Epithelial cell of umbilical artery (primary cell): Measurements from ENCODE around the gene CLK3. TPM values are rescaled to one million over a fixed set of nuclear protein-coding genes. Genes with fewer than 3 reads are reported as not detected.

ENCODE experiments used
- total RNA-seq: library from RNA; depleted of rRNA; stranded (reverse); fragments of >200 nt; gene quantifications from 2 replicates; pipeline ENCODE4 v1.2.3, GENCODE V29; 2014

CLK3 gene
- 28.6 and 71.9 TPM in 2 replicates for total RNA-seq

DNA sequence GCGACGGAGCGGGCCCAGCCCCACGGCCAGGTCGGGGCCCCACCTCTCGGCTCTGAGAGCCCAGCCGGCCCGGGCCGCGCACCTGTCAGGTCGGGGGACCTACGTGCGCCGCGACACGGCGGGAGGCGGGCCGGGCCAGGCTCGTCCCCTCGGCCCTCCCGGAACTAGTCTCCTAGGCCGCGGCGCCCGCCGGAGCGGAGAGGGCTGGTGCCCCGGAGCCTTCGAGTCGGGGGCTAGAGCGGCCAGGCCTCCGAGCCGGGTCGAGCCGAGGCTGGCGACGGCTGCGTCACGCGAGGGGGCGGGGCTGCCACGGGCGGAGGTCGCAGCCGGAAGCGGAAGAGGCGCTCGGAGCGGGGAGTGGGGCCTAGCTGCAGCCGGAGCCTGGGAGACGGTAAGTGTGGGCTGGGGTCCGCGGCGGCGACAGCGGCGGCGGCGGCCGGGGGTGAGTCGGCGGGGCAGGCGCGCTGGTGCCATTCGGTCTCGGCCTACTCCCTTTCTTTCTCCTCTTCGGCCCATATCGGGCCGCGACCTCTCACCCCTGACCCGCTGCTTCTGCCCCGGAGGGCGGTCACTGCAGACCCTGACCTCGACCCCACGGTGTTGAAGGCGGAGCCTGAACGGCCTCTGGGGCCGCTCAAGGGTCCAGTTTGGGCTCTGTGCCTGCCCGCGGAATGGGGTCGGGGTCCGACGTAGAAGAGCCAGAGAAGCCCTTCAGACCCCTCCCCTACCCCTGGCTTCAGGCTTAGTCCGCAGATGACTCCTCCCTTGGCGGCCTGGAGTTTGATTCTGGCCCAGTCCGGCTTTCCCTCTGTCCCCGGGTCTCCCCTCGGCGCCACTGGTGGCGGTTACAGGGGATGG lies at the start of gene CLK3:
CLK3 (plus strand) TSS at position 329 of the 858 bp plus-strand sequence. CDS start 3,361 bp downstream, outside the sequence.

Other genes starting within 250 kb of the CLK3 start
- gene CYP11A1, start 248.2 kb upstream of the CLK3 start, total RNA-seq, result not detected in 2 replicates
- 3.0 and 3.2 TPM in 2 replicates for gene SEMA7A, start 181.9 kb upstream of the CLK3 start, total RNA-seq
- gene UBL7, start 154.7 kb upstream of the CLK3 start, total RNA-seq, result 26.0 and 37.5 TPM in 2 replicates
- 1.3 and 1.8 TPM in 2 replicates for gene ARID3B, start 74.6 kb upstream of the CLK3 start, total RNA-seq
- 10.6 and 10.7 TPM in 2 replicates for gene EDC3, start 80.2 kb downstream of the CLK3 start, total RNA-seq
- gene CYP1A1, start 109.7 kb downstream of the CLK3 start, total RNA-seq, result 1.6 and 3.0 TPM in 2 replicates
- not detected in 2 replicates for gene CYP1A2, start 133.0 kb downstream of the CLK3 start, total RNA-seq
- 29.6 and 34.8 TPM in 2 replicates for gene CSK, start 166.2 kb downstream of the CLK3 start, total RNA-seq
- gene LMAN1L, start 197.0 kb downstream of the CLK3 start, total RNA-seq, result not detected in 2 replicates
- gene CPLX3, start 210.8 kb downstream of the CLK3 start, total RNA-seq, result not detected in 2 replicates
- 18.2 and 27.2 TPM in 2 replicates for gene ULK3, start 227.3 kb downstream of the CLK3 start, total RNA-seq